Smooth muscle cell (in vitro differentiated cells): ENCODE data around the gene ZFYVE16. TPM values are rescaled to one million over a fixed set of nuclear protein-coding genes. Genes with fewer than 3 reads are reported as not detected.

ENCODE experiments used
- DNase-seq: peaks from one replicate; lab custom pipeline; 2025; ENCODE audit not compliant: unreplicated experiment; lab: John Stamatoyannopoulos, UW
- H2AFZ ChIP-seq: fragments of 200-600 bp; sonication (generic); 2 replicates; pipeline ENCODE4 v1.6.0; 2016; ENCODE audit warnings: antibody characterized with exemption, low read depth, mild to moderate bottlenecking
- H3F3A ChIP-seq: fragments of 200-600 bp; sonication (generic); 2 replicates; pipeline ENCODE4 v1.6.0; 2017; ENCODE audit warnings: antibody characterized with exemption, low read depth
- H3K27ac ChIP-seq: fragments of 200-600 bp; sonication (generic); 2 replicates; pipeline ENCODE4 v1.5.1; 2016; ENCODE audit warnings: low read depth, mild to moderate bottlenecking
- H3K27me3 ChIP-seq: fragments of 200-600 bp; sonication (generic); 2 replicates; pipeline ENCODE4 v1.6.1; 2016; ENCODE audit warnings: low read depth, mild to moderate bottlenecking
- H3K36me3 ChIP-seq: fragments of 200-600 bp; sonication (generic); 2 replicates; pipeline ENCODE4 v1.5.1; 2016; ENCODE audit warnings: low read depth
- H3K4me1 ChIP-seq: fragments of 200-600 bp; sonication (generic); 2 replicates; pipeline ENCODE4 v1.5.1; 2016; ENCODE audit warnings: low read depth
- H3K4me2 ChIP-seq: fragments of 200-600 bp; sonication (generic); 2 replicates; pipeline ENCODE4 v1.6.0; 2016; ENCODE audit warnings: mild to moderate bottlenecking
- H3K4me3 ChIP-seq: fragments of 200-600 bp; sonication (generic); 2 replicates; pipeline ENCODE4 v1.5.1; 2016; ENCODE audit warnings: mild to moderate bottlenecking
- H3K79me2 ChIP-seq: fragments of 200-600 bp; sonication (generic); 2 replicates; pipeline ENCODE4 v1.6.0; 2016; ENCODE audit warnings: low read depth, mild to moderate bottlenecking
- H3K9ac ChIP-seq: fragments of 200-600 bp; sonication (generic); 2 replicates; pipeline ENCODE4 v1.6.0; 2016; ENCODE audit warnings: low read depth
- H3K9me3 ChIP-seq: fragments of 200-600 bp; sonication (generic); replicated peaks from 2 replicates; pipeline ENCODE4 v1.5.1; 2016; ENCODE audit warnings: low read depth
- H4K20me1 ChIP-seq: fragments of 200-600 bp; sonication (generic); 2 replicates; pipeline ENCODE4 v1.6.0; 2016; ENCODE audit warnings: low read depth
- WGBS: methylation state at CpG from one replicate; pipeline ENCODE4 v1.1.7; 2016; ENCODE audit warnings: low lambda C conversion rate; 5-methylcytosine and 5-hydroxymethylcytosine counted together
- polyA plus RNA-seq: library from polyadenylated mRNA; unstranded; fragments of >200 nt; fragmentation: Nextera tagmentation; extraction: Ambion mirVana; gene quantifications from 2 replicates; pipeline ENCODE4 v1.2.1, GENCODE V29; 2016
- total RNA-seq: library from RNA; depleted of rRNA; stranded (reverse); fragments of >200 nt; gene quantifications from 2 replicates; pipeline ENCODE4 v1.2.3, GENCODE V29; 2014
- TF ChIP-seq, protein P1 (sequence below): fragments of 200-600 bp; sonication (generic); IDR thresholded peaks from 2 replicates; pipeline ENCODE4 v1.5.1; 2017; ENCODE audit warnings: borderline replicate concordance, mild to moderate bottlenecking, antibody characterized with exemption; ENCODE audit not compliant: insufficient read depth, poor library complexity, severe bottlenecking

ZFYVE16 gene
- total and polyA plus RNA-seq, 2 experiments from 2014 or later: 16.5 to 40.9 TPM

DNA sequence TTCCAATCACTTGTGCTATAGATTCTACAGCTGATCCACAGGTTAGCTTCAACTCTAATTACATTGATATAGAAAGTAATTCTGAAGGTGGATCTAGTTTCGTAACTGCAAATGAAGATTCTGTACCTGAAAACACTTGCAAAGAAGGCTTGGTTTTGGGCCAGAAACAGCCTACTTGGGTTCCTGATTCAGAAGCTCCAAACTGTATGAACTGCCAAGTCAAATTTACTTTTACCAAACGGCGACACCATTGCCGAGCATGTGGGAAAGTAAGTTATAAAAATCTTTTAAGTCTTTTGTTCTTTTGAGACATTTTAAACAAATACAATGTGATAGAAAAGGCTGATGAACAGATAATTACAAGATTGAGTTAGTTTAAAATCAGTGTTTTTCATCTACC, 30.9 kb downstream of the ZFYVE16 start:
- WGBS: 98% methylated on average over 4 of the region's 4 CpGs
- Histone ChIP-seq H3F3A (peaks cover 3% of the 10 kb centered on the region), H2AFZ (no peak overlapping the region), H3K9ac (no peak overlapping the region), H4K20me1 (peaks cover 23% of the 10 kb centered on the region), H3K4me3 (no peak overlapping the region), H3K4me2 (no peak overlapping the region), H3K36me3 (peaks cover 23% of the 10 kb centered on the region), H3K27me3 (no peaks in the 10 kb centered on the region), H3K9me3 (no peaks in the 10 kb centered on the region), H3K27ac (no peak overlapping the region), H3K79me2 (no peaks in the 10 kb centered on the region), H3K4me1 (no peaks in the 10 kb centered on the region)
- TF ChIP-seq, protein P1, sequence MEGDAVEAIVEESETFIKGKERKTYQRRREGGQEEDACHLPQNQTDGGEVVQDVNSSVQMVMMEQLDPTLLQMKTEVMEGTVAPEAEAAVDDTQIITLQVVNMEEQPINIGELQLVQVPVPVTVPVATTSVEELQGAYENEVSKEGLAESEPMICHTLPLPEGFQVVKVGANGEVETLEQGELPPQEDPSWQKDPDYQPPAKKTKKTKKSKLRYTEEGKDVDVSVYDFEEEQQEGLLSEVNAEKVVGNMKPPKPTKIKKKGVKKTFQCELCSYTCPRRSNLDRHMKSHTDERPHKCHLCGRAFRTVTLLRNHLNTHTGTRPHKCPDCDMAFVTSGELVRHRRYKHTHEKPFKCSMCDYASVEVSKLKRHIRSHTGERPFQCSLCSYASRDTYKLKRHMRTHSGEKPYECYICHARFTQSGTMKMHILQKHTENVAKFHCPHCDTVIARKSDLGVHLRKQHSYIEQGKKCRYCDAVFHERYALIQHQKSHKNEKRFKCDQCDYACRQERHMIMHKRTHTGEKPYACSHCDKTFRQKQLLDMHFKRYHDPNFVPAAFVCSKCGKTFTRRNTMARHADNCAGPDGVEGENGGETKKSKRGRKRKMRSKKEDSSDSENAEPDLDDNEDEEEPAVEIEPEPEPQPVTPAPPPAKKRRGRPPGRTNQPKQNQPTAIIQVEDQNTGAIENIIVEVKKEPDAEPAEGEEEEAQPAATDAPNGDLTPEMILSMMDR: no peak
- DNase-seq: no peak

DNA sequence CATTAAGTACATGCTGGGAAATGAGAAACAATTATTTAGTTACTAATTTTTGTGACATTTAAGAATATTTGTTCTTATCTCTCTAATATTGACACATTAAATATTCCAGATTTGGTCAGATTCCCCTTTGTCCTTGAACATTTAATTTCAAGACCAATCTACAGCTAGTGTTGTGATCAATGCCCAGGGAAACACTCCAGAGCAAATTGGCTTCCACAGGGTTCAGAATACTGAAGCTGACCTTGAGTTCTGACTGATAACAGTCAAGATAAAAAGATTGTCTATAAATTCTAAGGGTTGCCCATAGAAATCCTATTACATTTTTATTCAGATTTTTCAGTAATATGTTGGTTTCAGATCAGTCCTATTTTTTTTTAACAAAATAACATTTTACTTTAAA, 31.3 kb downstream of the ZFYVE16 start:
- Histone ChIP-seq H4K20me1 (peaks cover 20% of the 10 kb centered on the region), H3K27me3 (no peaks in the 10 kb centered on the region), H3K4me2 (no peak overlapping the region), H3F3A (peaks cover 3% of the 10 kb centered on the region), H3K36me3 (peaks cover 23% of the 10 kb centered on the region), H2AFZ (no peak overlapping the region), H3K79me2 (peaks cover 2% of the 10 kb centered on the region), H3K9me3 (no peaks in the 10 kb centered on the region), H3K4me1 (no peaks in the 10 kb centered on the region), H3K27ac (no peak overlapping the region), H3K4me3 (no peak overlapping the region), H3K9ac (no peak overlapping the region)
- TF ChIP-seq, protein P1: no peak
- DNase-seq: no peak

DNA sequence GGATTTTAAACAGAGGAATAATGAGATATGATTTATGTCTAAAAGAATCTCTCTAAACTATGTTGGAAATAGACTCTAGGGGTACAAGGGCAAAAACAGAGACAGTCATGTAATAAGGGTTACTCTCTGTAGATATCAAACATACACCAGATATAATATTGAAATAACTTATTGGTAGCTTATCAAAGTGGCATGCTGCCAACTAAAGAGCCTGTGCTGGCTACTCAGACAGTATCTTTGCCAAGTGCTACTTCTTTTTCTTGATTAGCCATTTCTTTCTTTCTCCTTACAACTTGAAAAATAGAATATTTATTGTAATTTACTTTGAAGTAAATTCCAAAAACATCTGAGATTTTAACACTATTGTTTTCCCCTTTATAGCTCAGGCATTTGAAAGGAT, 34.9 kb downstream of the ZFYVE16 start:
- TF ChIP-seq, protein P1: no peak
- Histone ChIP-seq H4K20me1 (peaks cover 3% of the 10 kb centered on the region), H3K79me2 (peaks cover 2% of the 10 kb centered on the region), H3K9me3 (no peaks in the 10 kb centered on the region), H3K4me3 (no peak overlapping the region), H3K27ac (no peak overlapping the region), H3F3A (no peaks in the 10 kb centered on the region), H2AFZ (no peak overlapping the region), H3K9ac (no peak overlapping the region), H3K4me1 (no peaks in the 10 kb centered on the region), H3K36me3 (peaks cover 19% of the 10 kb centered on the region), H3K27me3 (no peaks in the 10 kb centered on the region), H3K4me2 (no peak overlapping the region)
- DNase-seq: no peak

DNA sequence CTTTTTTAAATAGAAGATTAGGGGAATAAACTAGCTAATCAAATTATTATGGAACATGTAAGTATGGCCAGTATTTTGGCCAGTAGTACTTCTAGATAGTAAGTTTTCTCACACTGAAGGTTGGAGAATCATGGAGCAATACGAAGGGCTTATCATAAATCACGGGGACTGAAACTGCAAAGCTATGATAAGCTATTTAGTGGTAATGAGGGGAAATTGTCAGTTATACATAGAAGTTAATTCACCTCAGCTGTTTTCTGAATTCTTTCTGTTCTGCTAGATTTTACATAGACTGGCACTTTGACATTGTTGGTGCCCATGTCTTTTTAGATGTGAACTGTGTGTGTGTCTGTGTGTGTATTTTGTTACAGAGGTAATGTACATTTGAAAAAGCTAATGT, 45.5 kb downstream of the ZFYVE16 start:
- Histone ChIP-seq H3K27me3 (no peaks in the 10 kb centered on the region), H3F3A (no peaks in the 10 kb centered on the region), H3K36me3 (peaks cover 28% of the 10 kb centered on the region), H3K27ac (no peak overlapping the region), H3K9ac (no peak overlapping the region), H3K4me2 (no peak overlapping the region), H3K9me3 (no peaks in the 10 kb centered on the region), H3K4me1 (no peaks in the 10 kb centered on the region), H3K4me3 (no peak overlapping the region), H2AFZ (no peak overlapping the region), H3K79me2 (peaks cover 4% of the 10 kb centered on the region), H4K20me1 (no peaks in the 10 kb centered on the region)
- TF ChIP-seq, protein P1: no peak
- WGBS: 81% methylated on average over 2 of the region's 2 CpGs
- no peak for DNase-seq
